GM18868 (cell line): ENCODE data around the gene MOAP1.
"Not testable (repeated sequence)": the region's sequence is repeated elsewhere in the genome, so short reads cannot be mapped to it uniquely, and the experiment has no call there.

Experiments
- ATAC-seq: cut with Tn5 transposase; IDR thresholded peaks from one replicate; pipeline ENCODE4 v1.9.1; 2021; ENCODE audit warnings: mild to moderate bottlenecking, moderate library complexity; ENCODE audit not compliant: unreplicated experiment

Gene MOAP1, protein sequence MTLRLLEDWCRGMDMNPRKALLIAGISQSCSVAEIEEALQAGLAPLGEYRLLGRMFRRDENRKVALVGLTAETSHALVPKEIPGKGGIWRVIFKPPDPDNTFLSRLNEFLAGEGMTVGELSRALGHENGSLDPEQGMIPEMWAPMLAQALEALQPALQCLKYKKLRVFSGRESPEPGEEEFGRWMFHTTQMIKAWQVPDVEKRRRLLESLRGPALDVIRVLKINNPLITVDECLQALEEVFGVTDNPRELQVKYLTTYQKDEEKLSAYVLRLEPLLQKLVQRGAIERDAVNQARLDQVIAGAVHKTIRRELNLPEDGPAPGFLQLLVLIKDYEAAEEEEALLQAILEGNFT

DNA sequence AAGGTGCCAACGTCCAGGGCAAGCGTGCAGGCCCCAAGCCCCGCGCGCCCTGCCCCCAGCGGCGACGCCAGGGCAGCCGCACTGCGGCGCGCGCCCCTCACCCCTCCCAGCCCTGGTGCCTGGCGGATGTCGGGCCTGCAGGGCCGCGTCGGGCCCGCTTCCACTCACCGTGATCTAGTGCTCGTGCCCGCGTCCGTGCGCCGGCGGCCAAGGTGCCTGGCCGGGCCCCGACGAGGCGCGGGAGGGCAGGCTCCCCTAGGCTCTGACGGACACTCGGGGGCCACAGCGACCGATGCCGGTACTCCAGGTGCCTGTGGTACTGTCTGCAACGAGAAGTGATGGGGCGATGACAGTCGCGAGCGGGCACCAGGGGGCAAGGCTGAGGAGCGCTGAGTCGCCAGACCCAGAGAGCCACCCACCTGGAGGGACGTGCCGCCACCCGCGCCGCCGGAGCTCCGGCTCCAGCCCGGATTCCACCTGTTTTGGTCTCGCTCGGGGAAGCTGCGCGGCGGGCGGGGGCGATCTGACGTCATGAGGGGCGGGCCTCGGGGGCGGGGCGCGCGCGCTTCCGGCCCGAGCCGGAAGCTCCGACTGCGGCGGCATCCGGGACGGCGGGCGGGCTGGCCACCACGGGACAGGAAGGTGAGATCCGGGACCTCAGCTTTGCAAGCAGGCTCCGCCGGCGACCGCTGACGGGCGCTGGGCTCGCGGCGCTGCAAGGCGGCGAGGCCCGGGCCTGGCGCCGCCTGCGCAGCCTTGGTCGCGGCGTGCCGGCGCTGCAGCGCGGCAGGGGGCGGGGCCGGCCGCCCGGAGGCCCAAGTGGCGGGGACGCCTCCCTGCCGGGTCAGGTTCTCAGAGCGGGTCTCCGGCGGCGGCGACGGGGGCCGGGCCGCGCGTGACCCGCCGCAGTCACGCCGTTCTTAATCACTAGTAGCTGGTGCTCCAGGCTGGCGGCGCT lies at the start of gene MOAP1, which contains the start of gene LYSET:
Gene MOAP1, minus strand, starts transcription at position 507 of the 958 bp plus-strand sequence. CDS start 655 bp downstream, outside the sequence.
Gene LYSET, plus strand, starts transcription at position 927 of the 958 bp plus-strand sequence. CDS start 89 bp downstream, outside the sequence.
- peak; percentile 83 for ATAC-seq

DNA sequence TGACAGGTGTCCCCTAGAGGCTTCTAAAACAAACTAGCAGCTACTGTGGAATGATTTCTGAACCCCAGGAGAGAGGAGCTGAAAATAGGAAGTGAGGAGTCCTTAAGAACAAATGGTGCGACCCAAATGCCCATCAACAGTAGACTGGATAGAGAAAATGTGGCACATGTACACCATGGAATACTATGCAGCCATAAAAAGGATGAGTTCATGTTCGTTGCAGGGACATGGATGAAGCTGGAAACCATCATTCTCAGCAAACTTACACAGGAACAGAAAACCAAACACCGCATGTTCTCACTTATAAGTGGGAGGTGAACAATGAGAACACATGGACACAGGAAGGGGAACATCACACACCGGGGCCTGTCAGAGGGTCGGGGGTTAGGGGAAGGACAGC lies 48.4 kb upstream of the MOAP1 start:
- not testable (repeated sequence) for ATAC-seq

- no peak for ATAC-seq
Observed at GRCh38 chr14:93232159-93232558, 47.5 kb upstream of the MOAP1 start.

GRCh38 chr14:93231129-93231979 lies 46.7 kb upstream of the MOAP1 start:
- ATAC-seq, result no peak

GRCh38 chr14:93230539-93230938 lies 45.8 kb upstream of the MOAP1 start:
- ATAC-seq, result no peak

DNA sequence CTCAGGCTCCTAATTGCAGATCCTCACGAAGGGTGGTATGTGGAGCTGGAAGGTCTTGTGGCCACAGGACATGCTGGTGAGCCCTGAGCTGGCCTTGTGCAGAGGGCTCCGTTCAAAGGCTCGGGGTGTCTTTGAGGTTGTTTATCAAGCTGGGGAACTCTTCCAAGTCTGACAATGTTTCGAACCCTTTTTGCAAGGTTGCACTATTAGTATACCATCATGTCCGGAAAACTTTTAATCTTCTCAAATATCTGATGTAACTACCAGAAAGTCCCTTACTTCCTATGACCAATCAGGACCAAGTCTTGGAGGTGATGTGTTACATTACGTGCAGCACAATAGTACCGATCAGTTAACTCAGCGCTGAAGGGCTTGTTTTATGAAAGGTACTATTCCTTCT lies 43.9 kb upstream of the MOAP1 start:
- no peak for ATAC-seq

- no peak for ATAC-seq
Observed at GRCh38 chr14:93223565-93223964, 38.9 kb upstream of the MOAP1 start.

DNA sequence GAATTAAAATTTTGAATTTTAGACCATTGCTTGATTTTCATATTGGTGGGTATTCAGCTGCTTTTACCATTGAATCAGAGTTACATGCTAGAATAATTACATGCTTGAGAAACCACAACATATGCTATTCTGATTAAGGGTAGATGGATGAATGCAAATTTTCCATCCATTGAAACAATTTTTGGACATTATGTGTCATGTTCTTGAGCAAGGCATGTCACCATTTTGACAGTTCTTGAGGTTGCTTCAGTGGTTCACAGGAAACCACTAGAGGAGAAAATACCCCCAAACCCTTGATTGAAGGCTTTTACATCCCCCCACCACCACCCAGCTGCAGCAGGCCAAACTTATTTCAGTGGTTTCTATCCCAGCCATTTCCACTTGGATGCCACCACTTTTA lies 35.8 kb upstream of the MOAP1 start:
- no peak for ATAC-seq

DNA sequence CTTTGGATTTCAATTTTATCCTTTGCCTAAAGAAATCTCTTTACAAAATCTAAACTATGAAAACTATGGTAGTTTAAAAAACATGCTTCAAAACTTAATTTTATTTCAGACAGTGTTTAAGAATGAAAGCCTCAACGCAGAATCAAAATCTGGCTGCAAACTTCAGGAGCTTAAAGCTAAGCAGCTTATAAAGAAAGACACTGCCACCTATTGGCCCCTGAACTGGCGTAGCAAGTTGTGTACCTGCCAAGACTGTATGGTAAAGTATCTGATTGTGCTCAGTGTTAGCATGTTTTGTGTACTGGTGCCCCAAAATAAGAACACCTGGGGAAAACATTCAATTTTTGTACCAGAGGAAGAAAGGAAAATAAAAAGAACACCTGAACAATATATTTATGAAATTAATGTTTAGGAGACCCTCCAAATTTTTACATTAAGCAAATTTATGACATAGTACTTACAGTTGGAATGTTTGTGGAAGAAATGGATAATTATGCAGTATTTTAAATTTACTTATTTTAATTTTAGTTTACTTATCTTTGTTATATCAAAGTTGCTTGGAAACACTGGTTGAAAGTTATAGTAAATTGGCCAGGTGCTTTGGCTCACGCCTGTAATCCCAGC lies 34.5 kb upstream of the MOAP1 start:
- ATAC-seq, result no peak

- ATAC-seq, result no peak
Observed at GRCh38 chr14:93214598-93214997, 29.9 kb upstream of the MOAP1 start.

GRCh38 chr14:93212432-93212831 lies 27.7 kb upstream of the MOAP1 start:
- ATAC-seq, result peak; percentile 65

- peak; percentile 31 for ATAC-seq
Observed at GRCh38 chr14:93207468-93208308, 23.0 kb upstream of the MOAP1 start.

GRCh38 chr14:93206793-93207467 lies 22.2 kb upstream of the MOAP1 start, which contains the start of the genes GON7 and UBR7:
Gene GON7, minus strand, starts transcription at chr14:93207065. Its CDS starts 28 bp downstream, at chr14:93207037.
Gene UBR7, plus strand, starts transcription at chr14:93207256. Its CDS starts 36 bp downstream, at chr14:93207292.
- ATAC-seq, result peak; percentile 82

DNA sequence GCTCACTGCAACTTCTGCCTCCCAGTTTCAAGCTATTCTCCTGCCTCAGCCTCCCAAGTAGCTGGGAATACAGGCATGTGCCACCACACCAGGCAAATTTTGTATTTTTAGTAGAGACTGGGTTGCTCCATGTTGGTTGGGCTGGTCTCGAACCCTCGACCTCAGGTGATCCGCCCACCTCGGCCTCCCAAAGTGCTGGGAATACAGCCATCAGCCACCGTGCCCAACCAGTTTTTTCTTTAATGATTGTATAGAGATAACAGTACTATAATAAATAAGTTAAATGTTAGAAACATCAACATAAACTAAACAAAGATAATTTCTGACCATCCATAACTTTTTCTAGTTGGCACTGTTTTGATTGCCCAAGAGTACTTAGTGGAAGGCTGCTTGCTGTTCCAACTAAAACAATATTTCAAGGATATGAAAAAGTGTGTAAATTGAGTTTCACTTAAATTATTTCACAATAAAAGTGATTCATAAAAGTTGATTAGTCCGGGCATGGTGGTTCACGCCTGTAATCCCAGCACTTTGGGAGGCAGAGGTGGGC lies 16.5 kb upstream of the MOAP1 start:
- ATAC-seq, result no peak

DNA sequence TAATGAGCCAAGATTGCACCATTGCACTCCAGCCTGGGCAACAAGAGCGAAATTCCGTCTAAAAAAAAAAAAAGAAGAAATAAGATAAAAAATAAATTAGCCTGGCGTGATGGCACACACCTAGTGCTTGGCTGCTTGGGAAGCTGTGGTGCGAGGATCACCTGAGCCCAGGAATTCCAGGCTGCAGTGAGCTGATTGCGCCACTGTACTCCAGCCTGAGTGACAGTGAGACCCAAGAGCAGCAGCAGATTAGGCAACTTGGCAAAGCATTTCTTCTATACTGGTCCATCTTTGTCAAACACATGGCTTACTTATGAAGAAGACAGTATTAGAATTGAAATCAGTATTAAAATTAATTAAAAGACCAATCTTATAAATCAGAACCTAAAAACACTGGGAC lies 15.9 kb upstream of the MOAP1 start:
- no peak for ATAC-seq

GRCh38 chr14:93199031-93199430 lies 14.3 kb upstream of the MOAP1 start:
- ATAC-seq, result no peak

- ATAC-seq, result no peak
Observed at GRCh38 chr14:93195316-93195999, 10.8 kb upstream of the MOAP1 start.

GRCh38 chr14:93186956-93187355 lies 2.3 kb upstream of the MOAP1 start:
- no peak for ATAC-seq
